ENCODE measurements around the gene TXNRD3. TPM values are rescaled to one million over a fixed set of nuclear protein-coding genes. Genes with fewer than 3 reads are reported as not detected.

Gene TXNRD3
- total RNA-seq, 1 experiment from 2014 or later, result 8.1 TPM

DNA sequence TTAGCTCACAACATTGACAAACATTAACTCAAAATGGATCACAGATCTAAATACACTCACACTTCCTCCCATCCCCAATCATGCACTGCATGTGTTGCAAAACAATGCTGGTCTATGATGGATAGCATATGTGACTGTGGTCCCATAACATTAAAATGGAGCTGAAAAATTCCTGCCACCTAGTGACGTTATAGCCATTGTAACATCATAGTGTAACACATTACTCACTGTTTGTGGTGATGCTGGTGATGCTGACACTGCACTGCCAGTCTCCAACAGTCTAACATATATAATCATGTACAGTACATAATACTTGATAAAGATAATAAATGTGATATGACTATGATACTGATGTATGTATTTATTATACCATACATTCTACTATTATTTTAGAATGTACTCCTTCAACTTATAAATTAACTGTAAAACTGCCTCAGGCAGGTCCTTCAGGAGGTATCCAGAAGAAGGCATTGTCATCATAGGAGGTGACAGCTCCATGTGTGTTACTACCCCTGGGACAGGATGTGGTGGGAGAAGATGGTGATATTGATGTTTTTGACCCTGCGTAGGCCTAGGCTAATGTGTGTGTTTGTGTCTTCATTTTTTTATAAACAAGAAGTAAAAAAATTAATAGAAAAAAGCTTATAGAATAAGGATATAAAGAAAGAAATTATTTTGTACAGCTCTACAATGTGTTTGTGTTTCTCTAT lies 41.3 kb downstream of the TXNRD3 start:
- Histone ChIP-seq H4K5ac (ENCODE audit: insufficient read length, low read depth, low read length) (no peak overlapping the region), H2AFZ (ENCODE audit: low read length) (no peak overlapping the region), H3K27me3 (ENCODE audit: insufficient read depth, low read length) (no peaks in the 10 kb centered on the region), H3K4me2 (ENCODE audit: insufficient read depth, insufficient read length, low read length) (no peak overlapping the region), H2BK20ac (ENCODE audit: low read depth, low read length, poor library complexity, severe bottlenecking) (no peak overlapping the region), H3K79me1 (ENCODE audit: insufficient read depth, low read depth, low read length, poor library complexity, severe bottlenecking) (no peaks in the 10 kb centered on the region), H2AK5ac (ENCODE audit: insufficient read length, low read length) (no peak overlapping the region), H3K9me3 (ENCODE audit: control insufficient read depth, low read depth, low read length) (no peaks in the 10 kb centered on the region), H3K79me2 (ENCODE audit: insufficient read depth, low read length) (no peaks in the 10 kb centered on the region), H4K91ac (ENCODE audit: insufficient read length, low read depth, low read length) (no peak overlapping the region), H3T11ph (ENCODE audit: low read length) (no peak overlapping the region), H2BK15ac (ENCODE audit: low read depth, low read length) (no peak overlapping the region), H4K20me1 (ENCODE audit: control insufficient read depth, insufficient read depth, insufficient read length) (no peaks in the 10 kb centered on the region), H4K8ac (replicated peaks; ENCODE audit: insufficient read length, low read depth, low read length) (no peak overlapping the region), H3K9ac (ENCODE audit: extremely low read depth, insufficient read length, low read length) (no peak overlapping the region), H3K18ac (ENCODE audit: insufficient read length, low read depth, low read length) (no peak overlapping the region), H3K23ac (ENCODE audit: insufficient read length, low read depth, low read length) (no peak overlapping the region), H3K56ac (ENCODE audit: insufficient read length, low read depth, low read length) (no peak overlapping the region), H3K4ac (ENCODE audit: low read depth, low read length) (no peak overlapping the region), H3K27ac (ENCODE audit: insufficient read length, low read depth, low read length) (no peak overlapping the region), H2BK120ac (ENCODE audit: low read depth, low read length, poor library complexity, severe bottlenecking) (no peak overlapping the region), H3K4me1 (ENCODE audit: insufficient read depth, low read length) (no peaks in the 10 kb centered on the region), H2BK5ac (ENCODE audit: insufficient read length, low read length) (no peak overlapping the region), H2BK12ac (ENCODE audit: insufficient read length, low read depth, low read length) (no peak overlapping the region), H3K14ac (ENCODE audit: insufficient read depth, low read length) (no peak overlapping the region), H3K23me2 (ENCODE audit: insufficient read length, low read depth, low read length, poor library complexity, severe bottlenecking) (no peaks in the 10 kb centered on the region)
- DNase-seq, result no peak
- H3K27ac Mint-ChIP-seq, result no peak overlapping the region
- no peak overlapping the region for H3K4me3 Mint-ChIP-seq
- peaks cover 0 to 2% (median 0%) of the 10 kb centered on the region in 3 experiments; a peak in 2 of 7 replicates for H3K36me3 Mint-ChIP-seq (ENCODE audit: insufficient read depth in 1 of 3, low read depth in 3 of 3)
- H3K27me3 Mint-ChIP-seq (ENCODE audit: low read depth), result no peaks in the 10 kb centered on the region
- H3K4me1 Mint-ChIP-seq, result no peaks in the 10 kb centered on the region
- TF ChIP-seq, protein P1, sequence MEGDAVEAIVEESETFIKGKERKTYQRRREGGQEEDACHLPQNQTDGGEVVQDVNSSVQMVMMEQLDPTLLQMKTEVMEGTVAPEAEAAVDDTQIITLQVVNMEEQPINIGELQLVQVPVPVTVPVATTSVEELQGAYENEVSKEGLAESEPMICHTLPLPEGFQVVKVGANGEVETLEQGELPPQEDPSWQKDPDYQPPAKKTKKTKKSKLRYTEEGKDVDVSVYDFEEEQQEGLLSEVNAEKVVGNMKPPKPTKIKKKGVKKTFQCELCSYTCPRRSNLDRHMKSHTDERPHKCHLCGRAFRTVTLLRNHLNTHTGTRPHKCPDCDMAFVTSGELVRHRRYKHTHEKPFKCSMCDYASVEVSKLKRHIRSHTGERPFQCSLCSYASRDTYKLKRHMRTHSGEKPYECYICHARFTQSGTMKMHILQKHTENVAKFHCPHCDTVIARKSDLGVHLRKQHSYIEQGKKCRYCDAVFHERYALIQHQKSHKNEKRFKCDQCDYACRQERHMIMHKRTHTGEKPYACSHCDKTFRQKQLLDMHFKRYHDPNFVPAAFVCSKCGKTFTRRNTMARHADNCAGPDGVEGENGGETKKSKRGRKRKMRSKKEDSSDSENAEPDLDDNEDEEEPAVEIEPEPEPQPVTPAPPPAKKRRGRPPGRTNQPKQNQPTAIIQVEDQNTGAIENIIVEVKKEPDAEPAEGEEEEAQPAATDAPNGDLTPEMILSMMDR (conservative IDR thresholded peaks at IDR 0.05), result no peak
- H3K9me3 Mint-ChIP-seq, result no peaks in the 10 kb centered on the region
- no CpG with 5 or more reads among the region's 2 CpGs for WGBS (ENCODE audit: extremely low coverage, insufficient read length, low lambda C conversion rate)

Data from H9 (cell line).